ENCODE results near the gene SPATS2.

- TF ChIP-seq POLR2A (IDR thresholded peaks at IDR 0.05) (no peak), CTCF (IDR thresholded peaks at IDR 0.05) (no peak)
These were observed 18.0 kb upstream of the SPATS2 start for GRCh38 chr12:49349266-49349665.
